ENCODE results near the gene CCDC150.
A peak's percentile ranks its signal among the peaks of the same experiment; 100 is the strongest.
"Not testable (repeated sequence)": the region's sequence is repeated elsewhere in the genome, so short reads cannot be mapped to it uniquely, and the experiment has no call there.

CCDC150 gene

DNA sequence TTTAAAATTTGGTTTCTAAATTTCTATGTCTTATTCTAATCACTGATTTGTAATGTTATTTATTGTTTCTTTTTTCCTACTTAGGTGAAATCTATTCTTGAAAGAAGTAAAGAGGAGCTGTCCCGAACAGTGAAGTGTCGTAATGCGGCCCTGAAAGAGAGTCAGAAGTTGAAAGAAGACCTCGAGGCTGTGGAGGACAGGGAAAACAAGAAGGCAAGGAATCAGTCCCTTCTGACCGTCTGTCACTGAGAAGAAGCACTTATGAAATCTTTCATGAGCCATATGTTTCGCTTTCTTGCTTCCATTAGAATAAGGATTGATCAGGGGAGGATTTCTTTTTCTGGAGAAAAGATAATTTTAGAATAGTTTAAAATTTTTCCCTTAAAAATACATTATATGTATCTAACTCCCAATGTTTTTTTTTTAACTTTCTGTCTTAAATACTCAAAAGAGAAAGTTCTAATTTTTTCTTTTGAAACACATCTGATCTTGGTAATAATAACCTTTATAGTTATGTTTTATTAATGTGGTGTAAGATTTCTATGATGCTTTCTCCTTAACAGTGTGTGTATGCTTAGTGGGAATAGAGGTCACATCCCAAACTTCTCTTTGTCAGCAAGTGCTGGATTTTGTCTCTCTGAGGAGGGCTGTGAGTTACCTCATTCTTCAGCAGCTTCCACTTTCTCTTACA lies 79.0 kb downstream of the CCDC150 start:
- DNase-seq, result no peak

DNA sequence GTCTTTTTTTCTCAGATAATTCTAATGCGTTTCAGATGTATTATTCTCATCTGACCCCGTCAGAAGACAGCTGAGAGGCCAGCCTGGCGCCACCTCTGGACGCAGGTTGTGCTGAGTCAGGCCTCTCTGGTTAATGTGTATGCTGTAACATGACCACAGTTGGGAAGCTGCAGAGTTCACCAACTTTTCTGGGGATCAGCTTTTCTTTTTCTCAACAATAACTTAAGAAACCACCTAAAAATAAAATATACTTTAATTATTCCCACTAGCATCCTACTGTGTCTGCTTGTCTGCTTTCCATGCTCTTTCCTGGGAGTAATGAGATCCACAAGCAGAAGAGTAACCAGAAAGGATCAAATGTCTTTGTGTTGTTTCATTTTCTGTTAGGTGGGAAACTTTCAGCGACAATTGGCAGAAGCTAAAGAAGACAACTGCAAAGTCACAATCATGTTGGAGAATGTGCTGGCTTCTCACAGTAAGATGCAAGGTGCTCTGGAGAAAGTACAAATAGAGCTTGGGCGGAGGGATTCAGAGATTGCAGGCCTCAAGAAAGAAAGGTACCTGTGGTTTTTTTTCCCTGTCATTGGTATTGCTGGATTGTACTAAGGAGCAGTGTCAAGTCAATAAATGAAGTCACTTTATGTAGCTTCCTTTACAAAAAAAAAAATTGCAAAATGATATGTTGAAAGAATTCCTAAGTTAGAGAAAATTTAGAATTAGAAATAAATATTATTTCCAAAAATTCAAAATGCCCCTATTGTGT lies 79.8 kb downstream of the CCDC150 start:
- no peak for DNase-seq

DNA sequence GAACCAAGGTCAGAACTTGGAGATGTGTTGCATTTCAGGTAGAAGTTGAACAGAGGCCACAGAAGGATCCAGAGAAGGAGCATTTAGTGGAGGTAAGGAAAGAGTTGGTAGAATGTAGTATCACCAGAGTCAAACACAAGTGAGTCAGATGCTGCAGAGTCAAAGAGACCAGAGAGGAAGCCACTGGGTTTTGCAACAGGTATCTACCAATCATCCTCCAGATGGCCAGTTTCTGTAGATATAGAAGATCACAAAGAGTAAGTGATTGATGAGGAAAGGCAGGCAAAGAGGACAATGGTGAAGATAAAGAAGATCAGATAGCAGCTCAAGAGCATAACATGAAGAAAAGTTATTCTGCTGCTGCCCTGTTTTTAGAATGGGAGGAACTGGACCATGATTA lies 84.1 kb downstream of the CCDC150 start:
- no peak for DNase-seq

DNA sequence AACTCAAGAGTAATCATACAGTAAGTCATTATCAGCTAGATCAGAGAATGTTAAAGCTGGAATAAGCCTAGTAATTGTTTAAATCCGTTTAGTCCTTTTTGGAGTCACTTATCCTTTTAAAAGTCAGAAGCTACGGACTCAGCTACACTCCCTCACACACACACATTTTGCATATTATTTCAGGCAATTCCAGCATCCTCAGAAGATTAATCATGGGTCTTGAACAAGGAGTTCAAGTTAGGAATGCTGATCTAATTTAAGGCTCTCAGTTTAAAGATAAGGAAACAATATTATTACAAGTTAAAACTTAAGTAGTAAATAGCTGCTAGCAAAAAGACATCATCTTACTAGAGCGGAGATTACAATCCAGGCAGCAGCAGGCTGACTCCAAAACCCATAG lies 85.7 kb downstream of the CCDC150 start:
- no peak for DNase-seq

DNA sequence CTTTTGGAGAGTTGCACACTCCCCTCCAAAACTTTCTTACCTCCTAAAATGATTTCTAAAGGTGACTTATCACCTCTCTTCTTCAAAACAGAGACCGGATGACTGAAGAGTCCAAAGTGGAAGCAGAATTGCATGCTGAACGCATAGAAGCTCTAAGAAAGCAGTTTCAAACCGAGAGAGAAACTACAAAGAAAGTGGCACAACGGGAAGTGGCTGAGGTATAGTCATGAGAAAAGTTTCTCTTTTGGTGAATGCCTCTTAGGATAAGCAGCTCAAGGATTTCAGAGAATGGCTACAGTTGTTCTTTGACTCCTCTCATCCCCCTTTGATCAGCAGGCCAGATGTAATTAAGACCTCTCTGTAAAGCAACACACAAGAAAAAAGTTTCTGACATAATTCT lies 86.4 kb downstream of the CCDC150 start:
- DNase-seq, result no peak

DNA sequence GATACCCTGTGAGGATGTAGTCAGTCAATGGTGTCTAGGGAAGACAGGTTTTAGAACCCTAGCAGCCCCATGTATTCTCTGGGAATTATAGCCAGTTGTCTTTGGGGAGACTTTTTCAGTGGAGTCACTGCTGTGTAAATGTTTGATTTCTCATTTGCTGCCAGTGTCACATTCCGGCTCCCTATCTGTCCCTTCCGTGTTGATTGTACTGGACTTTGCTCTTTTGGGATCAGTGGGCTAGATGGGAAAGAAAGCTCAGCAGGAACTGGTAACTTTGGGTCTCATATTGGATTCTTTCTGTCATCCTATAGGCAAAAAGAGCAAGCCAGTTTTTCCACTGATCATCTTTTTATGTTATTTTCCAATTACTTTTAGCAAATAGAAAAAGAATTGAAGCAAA lies 89.9 kb downstream of the CCDC150 start:
- no peak for DNase-seq

DNA sequence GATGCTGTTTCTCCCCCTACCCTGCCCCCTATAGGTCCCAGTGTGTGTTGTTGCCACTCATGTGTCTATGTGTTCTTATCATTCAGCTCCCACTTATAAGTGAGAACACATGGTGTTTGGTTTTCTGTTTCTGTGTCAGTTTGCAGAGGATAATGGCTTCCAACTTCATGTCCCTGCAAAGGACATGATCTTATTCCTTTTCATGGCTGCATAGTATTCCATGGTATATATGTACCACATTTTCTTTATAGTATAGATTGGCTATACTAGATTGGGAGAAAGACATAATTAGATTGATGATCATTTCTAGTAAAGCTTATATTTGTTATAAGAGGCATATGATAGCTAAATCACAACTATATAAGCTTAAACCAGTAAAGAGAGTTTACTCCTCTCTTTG lies 97.1 kb downstream of the CCDC150 start:
- not testable (repeated sequence) for DNase-seq

DNA sequence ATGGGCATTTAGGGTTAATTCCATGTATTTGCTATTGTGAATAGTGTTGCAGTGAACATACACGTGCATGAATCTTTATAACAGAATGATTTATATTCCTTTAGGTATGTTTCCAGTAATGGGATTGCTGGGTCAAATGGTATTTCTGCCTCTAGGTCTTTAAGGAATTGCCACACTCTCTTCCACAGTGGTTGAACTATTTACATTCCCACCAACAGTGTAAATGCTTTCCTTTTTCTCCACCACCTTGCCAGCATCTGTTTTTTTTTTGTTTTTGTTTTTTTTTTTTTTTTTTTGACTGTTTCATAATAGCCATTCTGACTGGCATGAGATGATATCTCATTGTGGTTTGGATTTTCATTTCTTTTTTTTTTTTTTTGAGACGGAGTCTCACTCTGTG lies 97.5 kb downstream of the CCDC150 start:
- no peak for DNase-seq

DNA sequence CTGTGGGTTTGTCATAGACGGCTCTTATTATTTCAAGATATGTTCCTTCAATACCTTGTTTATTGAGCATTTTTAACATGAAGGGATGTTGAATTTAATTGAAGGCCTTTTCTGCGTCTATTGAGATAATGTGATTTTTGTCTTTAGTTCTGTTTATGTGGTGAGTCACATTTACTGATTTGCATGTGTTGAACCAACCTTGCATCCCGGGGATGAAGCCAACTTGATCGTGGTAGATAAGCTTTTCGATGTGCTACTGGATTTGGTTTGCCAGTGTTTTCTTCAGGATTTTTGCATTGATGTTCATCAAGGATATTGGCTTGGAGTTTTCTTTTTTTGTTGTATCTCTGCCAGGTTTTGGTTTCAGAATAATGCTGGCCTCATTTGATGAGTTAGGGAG lies 99.5 kb downstream of the CCDC150 start:
- DNase-seq, result no peak

DNA sequence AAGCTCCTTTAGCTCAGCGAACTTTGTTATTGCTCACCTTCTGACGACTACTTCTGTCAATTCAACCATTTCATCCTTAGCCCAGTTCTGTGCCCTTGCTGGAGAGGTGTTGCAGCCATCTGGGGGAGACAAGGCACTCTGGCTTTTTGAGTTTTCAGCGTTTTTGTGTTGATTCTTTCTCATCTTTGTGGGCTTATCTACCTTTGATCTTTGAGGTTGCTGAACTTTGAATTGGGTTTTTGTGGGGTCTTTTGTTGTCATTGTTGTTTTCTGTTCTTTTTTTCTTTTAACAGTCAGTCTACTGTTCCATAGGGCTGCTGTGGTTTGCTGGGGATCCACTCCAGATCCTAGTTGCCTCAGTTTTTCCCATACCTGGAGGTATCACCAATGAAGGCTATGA lies 102.7 kb downstream of the CCDC150 start:
- DNase-seq, result no peak

DNA sequence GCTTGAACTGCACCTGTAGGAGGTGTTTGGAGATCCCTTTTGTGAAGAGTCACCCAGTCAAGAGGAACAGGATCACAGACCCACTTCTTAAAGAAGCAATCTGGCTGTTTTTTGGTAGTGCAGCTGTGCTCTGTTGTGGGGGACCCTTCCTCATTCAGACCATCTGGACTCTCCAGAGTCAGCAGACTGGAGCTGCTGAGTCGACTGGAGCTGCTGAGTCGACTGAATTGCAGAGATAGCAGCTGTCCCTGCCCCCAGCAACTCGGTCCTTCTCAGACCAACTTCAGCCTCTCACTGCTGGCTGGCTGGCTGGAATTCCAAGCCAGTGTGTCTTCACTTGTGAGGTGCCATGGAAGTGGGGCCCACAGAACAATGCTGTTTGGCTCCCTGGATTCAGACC lies 103.2 kb downstream of the CCDC150 start:
- DNase-seq, result no peak

DNA sequence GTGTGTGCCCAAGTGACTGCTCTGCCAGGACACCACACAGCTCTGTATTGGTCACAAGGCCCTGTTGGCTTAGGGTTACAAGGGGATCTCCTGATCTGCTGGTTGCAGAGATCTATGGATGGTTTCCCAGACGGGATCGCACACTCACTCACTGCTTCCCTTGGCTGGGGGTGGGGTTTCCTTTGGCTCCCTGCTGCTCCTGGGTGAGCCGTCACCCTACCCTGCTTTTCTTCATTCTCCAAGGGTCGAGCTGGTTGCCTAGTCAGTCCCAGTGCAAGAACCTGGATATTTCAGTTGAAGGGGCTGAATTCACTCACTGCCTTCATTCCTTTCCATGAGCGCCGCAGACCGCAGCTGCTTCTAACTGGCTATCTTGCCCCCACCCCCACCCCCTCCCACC lies 103.7 kb downstream of the CCDC150 start:
- DNase-seq, result no peak

DNA sequence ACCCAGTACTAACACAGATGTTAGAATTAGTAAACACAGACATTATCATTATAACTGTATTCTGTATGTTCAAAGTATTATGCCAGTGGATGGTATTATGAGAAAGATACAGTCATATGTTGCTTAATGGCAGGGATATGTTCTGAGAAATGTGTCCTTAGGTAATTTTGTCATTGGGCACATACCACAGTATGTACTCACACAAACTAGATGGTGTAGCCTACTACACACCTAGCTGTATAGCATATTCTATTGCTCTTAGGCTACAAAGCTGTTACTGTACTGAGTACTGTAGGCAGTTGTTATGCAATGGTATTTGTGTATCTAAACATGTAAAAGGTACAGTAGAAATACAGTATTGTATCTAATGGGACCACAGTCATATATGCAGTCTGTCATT lies 106.2 kb downstream of the CCDC150 start:
- no peak for DNase-seq

DNA sequence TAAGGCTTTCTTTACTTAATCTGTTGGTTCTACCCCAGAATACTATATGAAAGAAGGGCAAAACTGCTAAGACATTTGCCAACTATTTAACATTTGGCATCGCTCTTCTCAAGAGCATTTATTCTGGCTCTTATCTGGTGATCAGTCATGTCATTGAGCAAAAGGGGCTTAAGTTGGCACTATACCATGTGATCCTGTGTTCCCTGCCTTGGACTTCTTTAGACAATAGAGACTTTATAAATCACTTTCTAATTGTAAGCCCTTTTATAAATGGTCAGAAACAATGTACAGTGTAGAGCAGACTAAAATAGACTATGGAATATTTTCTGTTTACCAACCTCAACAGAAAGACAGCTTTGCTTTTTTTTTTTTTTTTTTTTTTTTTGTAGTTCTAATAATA lies 107.9 kb downstream of the CCDC150 start:
- DNase-seq, result no peak

DNA sequence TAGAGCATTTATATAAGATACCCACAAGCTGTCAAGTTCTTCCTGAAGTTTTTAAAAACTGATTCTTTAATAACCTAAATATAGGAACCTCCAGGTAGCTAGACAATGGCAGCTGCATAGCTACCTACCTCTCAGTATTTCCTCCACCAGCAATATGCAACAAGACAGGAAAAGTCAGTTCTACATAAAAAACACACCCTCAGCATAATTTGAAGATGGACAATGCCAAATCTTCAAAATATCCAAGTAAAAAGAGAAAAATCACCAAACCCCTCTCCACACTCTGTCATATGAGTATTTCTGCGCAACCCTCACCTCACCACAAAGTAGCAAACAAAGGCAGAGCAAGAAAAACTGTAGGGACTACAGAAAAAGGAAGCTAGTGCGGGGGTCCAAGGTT lies 108.6 kb downstream of the CCDC150 start:
- no peak for DNase-seq

DNA sequence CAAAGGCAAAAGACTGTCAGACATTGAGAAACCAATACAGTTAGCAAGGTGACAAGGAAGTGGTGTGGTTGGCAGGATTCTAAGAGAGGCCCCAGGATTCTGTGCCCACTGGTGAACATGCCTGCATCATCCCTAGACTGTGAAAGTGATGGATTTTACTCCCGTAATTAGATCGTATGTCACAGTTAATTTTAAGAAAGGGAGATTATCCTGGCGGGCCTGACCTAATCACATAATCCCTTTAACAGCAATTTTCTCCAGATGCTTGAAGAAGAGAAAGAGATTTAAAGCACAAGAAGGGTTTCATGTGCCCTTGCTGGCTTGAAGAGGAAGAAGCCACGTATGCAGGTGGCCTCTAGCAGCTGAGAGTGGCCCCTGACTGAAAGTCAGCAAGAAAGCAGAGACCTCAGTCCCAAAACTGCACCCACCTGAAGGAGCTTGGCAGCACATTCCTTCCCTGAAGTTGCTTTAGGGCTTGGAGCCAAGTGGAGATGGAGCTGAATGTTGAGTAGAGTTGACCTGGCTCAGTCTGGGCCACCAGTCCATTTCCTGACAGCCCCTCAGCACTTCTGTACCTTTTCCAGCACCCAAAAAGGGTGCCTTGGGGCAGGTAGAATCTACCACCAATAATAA lies 110.9 kb downstream of the CCDC150 start:
- DNase-seq, result no peak

DNA sequence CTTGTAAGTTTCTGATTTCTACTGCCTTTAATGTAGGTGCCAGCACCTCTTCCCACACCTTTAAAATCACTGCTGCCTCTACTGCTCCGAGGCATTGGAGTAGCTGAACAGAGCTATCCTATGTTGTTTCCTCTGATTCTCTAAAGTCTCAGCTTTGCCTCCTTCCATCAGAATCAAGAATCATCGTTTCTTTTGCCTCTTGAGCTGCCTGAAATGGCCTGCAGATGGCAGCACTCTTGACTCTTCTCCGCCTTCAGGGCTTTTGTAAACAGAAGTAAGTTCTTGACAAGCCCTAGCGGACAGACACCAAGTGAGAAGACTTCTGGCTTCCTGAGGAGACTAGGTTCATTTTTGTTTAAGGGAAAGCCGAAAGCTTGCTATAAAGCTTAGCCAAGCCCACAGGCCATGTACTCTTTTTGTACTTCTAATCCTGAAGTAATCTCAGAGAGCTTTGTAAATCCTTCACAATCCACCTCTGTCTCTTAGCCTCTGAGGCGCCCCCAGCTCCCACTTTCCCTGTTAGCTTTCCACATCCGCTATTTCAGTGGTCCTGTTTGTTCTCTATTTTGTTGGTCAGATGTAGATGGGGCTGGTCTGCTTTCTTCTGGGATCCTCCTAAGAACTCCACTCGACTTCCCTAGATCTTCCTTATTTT lies 111.6 kb downstream of the CCDC150 start:
- peak; percentile 64 for DNase-seq

DNA sequence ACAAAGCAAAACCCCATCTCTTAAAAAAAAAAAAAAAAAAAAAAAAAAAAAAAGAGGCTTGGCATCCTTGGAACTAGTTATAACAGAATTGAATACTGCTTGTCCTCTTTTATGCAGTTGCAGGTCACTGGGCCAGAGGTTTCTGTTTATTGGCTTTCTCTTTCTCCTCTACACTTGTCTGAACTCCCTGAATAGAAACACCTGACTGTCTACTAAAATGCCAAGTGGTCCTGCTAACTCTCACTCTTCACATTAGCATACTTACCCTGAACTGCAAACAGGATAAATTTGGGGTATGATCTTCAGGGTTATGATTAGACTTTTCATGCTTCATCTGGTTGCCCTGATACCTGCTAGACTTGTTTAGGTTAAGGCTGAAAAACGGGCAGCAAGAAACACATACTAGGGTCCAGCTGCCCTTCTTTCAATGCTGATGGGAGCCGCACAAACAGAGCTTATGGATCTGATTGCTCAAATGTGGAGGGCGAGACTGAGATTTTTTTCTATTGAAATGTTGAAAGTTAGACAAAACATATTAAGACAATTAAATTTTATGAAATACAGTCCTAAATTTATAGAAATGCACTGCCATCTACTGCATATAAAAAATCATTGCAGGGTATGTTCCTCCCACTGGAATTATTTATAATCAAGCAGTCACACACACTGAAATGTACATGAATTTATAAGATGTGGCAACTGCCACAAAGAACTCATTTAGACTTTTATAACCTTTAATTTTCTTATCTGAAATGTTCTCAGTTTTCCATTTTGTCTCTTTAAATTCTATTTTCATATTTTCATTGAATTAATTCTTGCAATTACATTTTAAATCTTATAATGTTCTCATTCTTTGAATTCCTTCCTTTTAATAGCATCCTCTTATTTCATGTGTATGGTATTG lies 119.2 kb downstream of the CCDC150 start:
- DNase-seq, result no peak

DNA sequence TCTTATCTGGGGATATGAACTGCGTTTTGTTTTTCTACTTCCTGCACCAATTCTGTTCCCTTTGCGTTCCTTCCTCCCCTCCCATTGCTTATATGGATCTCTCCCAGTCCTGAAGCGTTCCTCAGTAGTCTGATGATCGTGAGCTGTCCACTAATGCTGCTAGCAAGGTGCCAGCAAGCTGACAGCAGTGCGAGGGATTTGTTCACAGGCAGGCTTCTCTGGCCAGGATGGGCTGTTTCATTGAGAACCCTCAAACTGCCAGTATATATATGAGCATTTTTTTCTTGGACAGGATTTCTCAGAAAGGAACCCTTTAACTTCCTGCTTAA lies 119.8 kb downstream of the CCDC150 start:
- DNase-seq, result no peak

DNA sequence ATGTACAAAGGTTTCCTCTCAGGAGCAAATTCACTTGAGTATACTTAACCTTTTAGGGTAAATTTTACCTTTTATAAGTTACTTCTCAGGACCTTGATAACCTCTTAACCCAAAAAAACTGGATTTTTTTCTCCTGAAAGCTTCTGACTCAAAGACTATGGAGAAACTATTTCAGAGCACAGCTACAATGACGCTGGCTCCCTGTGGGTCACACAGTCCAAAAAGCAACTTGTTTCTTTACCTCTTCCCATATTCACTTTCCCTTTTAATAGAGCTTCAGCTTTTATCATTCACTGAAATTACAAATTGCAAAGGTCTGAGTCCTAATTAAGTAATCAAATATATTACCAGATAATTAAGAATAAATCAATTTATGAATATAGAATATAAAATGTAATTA lies 127.6 kb downstream of the CCDC150 start:
- DNase-seq, result no peak

Data from CD4-positive, alpha-beta T cell treated with Interleukin-4 for 4 hours (primary cell).